GM21786 (cell line): ENCODE measurements around the gene ALKAL2.

Experiments
- ATAC-seq: cut with Tn5 transposase; IDR thresholded peaks from one replicate; pipeline ENCODE4 v1.9.1; 2021; ENCODE audit not compliant: unreplicated experiment

Gene ALKAL2

DNA sequence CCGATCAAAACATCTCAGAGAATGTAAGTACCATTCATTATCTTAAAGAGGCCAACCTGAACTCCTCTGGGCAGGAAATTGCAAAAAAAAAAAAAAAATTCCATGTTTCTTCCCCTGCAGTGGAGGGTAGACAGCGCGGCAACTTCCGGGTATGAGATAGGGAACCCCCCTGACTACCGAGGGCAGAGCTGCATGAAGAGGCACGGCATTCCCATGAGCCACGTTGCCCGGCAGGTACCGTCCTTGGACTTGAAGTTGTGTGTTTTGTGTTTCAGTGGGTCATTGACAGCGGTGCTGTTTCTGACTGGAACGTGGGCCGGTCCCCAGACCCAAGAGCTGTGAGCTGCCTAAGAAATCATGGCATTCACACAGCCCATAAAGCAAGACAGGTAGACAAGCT is 16.0 kb downstream of the ALKAL2 start:
- no peak for ATAC-seq

DNA sequence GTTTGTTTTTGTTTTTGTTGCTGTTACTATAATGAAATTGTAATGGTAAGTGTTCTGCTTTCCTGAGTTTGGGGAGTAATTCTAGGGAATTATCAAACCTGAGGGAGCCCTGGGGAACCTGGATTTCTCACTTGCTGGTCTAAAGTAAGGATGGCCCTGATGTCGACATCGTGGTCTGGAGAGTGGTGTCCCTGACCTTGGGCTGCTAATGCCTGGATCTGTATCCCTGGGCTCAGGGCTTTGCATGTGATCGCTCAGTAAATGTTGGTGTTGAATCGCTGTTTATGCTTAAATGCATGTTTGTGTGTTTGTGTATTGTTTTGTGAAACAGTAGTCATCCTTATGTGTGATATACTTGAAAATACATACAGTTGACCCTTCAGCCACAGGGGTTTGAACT is 17.0 kb downstream of the ALKAL2 start:
- ATAC-seq, result no peak

DNA sequence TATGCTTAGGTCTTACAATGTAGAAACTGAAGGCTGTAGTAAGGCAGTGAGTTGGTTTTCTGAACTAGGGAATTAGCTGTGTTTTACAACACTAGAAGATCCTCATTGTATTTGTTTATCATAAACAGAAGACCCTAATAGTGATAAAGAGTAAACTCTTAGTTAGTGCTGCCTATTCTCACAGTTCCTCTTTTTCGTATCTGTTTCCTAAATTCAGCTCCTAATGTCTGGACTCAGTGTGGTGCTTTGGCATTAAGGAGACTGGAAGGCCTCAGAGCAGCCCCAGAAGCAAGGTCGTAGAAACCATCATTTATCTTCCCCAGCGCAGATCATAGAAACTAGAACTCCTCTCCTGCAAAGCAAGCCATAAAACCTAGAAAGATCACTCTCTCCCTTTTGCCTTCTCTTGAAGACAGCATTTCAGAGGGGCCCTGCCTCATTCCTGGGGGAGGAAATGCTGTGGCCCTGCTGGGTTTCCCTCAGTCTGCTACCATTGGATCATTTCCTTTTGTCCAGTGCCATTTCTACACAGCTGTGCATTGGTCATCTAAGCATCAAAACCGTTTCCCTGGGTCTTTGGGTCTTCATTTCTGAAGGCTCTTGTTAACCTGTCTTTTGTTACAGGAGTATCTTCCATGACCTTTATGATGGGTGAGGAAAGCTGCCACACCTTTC is 18.4 kb downstream of the ALKAL2 start:
- no peak for ATAC-seq

DNA sequence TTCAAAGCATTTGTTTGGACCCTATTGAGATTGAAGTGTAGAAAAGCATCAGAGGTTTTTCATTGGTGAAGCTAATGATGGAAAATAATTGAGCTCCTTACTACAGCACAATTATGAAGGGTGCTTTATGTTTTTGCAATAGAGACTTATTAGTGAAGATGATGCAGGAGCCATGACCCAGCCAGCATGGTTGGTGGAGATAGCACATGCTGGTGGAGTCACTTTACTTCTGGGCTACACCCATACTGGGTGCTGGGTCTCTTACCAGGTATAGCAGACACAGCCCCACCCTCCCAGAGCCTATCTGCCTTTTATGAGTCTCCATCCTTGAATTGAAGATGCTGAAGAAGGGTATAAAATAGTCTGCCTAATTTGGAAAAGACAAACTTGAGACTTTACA is 19.6 kb downstream of the ALKAL2 start:
- no peak for ATAC-seq

DNA sequence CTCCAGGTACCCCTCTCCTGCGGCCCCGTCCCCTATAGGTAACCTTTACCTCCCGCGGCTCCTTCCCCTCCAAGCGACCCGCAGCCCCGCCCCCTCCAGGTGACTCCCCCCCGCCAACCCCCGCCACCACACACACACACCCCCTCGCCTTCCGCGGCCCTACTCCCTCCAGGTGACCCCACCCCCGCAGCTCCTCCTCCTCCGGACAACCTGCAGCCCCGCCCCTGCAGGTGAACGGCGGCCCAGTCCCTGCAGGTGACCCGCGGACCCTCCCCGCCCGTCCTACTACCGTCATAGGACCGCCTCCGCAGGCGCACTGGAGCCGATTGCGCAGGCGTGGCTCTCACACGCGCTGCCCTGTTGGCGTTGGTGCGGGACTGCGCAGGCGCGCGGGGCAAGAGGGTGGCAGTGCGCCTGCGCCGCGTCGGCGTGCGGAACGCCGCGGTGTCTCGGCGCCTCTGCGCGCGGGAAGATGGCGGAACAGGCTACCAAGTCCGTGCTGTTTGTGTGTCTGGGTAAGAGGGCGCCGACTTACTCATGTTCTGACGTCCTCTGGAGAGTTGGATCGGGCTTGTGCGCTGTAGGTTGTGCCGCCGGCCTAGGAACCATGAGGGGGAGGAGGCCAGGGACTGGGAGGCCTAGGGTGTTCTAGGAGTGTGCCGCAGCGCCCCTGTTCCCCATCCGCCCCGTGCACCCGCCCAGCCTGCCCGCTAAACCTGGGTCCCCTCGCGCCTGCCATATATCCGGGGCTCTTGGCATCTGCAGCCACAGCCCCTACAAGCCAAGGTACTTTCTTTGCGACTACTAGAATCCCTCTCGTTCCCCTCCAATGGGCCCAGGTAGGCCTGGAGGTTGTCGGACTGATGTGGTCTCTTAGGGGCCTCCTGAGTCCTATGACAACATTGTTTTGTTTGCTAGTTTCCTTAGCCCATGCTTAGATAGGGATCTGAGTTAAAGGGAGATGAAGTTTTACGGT is 23.1 kb downstream of the ALKAL2 start, which contains the start of gene ACP1:
ACP1 (plus strand) TSS at position 455 of the 976 bp plus-strand sequence; CDS start at position 473, 18 bp downstream.
- peak; percentile 85 for ATAC-seq

DNA sequence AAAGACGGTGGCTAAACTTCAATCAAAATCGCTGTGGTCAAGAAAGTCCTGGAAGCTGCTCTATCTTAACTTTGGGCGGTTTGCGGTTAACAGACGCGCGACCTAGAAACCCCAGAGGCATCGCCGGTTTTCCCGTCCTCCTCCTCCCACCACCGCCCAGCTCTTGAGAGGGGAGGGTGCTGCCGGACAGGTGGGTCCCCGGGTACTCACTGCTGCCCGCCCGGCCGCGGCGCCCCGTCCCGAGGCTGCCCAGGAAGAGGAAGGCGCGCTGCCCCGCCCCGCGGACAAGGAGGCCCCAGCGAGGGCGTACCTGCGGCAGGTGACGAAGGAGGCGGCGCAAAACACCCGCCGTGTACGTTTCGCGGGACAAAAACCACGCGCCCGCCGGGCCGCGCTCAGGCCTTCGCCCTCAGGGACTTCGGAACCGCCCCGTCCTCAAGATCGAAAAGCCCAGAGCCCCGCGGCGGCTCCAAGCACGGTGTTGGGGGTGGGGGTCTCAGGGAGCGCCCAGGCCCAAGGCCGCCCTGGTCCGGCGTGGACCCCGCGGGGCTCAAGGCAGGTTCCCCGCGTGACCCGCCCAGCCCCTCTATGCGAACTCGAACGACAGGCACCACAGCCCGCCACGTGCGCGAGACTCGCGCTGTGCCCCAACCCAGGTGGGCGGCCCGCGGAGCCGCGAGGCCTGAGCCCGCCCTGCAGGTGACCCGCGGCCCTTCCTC is 24.0 kb downstream of the ALKAL2 start, which contains the start of gene SH3YL1:
SH3YL1 (minus strand) TSS at position 259 of the 719 bp plus-strand sequence; CDS start at position 211, 48 bp downstream.
- ATAC-seq, result peak; percentile 21

DNA sequence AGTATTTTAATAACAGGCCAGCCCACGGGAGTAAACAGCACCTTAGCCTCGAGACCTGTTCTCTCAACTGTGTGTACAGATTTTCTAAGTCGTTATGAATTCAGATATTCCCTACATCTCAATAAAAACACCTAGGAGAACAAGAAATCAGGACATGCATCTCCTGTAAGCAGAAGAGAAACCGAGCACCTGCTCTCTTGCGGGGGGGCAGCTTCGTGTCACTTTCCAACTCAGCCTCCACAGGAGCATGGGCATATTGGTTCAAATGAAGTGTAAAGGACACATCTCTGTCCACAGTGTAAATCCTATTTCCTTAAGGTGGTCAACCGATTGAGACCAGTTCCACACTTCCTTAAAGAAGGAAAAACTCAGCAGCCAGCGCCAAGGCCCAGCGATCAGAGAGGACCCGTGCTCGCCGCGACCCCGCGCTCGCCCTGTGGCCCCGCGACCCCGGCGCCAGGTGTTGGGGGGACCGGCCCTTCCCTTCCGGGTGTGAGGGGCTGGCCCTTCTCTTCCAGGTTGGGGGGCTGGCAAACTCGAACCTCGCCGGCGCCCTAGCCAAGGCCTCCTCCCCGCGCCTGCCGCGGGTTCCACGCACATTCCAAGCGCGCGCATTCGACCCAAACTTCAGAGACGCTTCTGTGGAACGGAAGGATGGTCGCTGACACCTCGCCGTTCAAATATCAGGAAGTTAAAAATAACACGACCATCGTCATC is 24.7 kb downstream of the ALKAL2 start:
- no peak for ATAC-seq

DNA sequence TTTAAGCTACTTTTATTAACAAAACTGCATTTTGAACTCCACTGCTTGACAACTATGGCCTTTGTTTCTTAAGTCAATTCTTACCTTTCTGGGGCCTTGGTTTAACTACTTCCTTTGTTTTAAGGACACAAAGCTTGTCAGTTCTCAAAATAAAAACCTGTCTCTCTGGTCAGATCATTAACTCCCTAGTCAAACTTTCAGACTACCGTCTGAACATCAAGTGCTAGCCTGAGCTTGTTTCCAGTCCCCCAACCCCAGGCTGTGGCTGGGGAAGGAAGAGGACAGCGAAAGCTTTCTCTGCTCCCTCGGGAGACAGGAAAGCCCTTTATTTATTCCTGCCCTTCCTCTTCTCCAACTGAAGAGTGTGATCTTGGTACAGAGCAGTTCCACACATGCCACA is 25.8 kb downstream of the ALKAL2 start:
- ATAC-seq, result no peak

DNA sequence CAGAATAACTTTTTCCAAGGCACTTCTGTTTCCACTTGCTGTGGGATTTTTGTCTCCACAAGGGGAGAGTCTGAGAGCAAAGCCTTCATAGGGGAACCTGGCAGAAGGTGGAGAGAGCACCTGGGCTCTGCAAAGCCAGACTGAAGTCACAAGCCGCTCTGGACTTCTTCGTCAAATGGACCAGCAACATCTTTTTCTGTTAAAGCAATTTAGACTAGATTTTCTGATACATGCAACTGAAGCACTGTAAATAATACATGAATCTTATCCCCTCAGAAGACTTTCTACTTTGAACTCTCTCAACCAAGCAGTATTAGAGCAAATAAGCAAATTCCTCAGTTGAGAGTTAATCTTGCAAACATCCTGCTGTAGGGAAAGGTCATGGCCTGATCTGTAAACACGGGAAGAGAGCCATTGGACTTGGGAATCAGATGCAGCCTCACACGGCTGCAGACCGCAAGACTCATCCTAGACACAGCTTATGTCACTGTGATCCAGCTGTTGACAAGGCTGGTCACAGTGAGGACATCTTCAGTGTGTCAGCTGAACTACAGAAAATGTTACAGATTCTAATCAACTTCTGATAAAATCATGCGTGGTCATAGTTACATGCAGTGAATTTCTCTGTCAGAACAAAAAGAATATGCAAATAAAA is 27.3 kb downstream of the ALKAL2 start:
- ATAC-seq, result no peak

DNA sequence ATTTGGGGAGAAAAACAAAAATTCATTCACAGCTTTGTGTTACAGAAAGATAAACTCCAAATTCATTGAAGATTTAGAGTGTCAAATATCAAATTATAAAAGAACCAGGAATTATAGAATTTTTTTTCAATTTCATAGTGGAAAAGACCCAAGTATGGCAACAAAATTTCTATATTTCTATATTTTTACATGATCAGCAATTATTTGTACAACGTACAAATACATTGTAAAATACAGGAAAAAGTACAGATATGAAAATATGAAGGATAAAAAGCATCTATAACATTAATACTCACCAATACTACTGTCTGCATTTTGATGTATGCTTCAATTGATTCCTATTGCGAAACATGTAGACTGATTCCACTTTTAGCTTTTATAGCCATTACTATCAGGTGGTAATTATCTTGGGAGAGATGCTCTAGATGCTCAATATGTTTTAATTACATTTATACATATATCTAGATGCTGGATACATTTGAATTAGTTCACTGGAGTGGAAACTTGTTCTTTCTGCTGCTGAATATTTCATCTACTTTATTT is 28.0 kb downstream of the ALKAL2 start:
- ATAC-seq, result no peak

DNA sequence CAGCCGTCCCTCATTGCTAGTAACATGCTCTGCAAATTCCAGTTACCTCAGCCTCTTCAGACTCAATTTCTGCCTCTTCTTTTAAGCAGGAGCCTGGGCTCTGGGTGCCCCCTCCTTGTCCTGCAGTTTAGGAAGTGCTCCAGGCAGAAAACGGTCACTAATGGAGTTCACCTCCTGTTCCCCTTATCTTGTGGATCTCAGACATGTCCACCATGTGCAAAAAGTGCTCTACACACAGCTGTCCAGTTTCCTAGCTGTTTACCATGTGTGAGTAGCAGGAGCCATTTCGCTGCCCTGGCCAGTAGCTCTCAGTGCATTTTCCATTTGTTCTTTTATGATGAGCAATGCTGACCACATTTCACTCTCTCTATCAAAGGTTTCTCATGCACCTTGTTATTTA is 29.0 kb downstream of the ALKAL2 start:
- ATAC-seq, result no peak

DNA sequence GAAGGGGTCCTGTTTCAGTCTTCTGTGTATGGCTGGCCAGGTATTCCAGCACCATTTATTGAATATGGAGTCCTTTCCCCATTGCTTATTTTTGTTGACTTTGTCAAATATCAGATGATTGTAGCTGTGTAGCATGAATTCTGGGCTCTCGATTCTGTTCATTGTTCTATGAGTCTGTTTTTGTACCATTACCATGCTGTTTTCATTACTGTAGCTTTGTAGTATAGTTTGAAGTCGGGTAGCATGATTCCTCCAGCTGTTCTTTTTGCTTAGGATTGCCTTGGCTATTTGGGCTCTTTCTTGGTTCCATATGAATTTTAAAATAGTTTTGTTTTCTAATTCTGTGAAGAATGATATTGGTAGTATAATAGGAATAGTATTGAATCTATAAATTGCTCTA is 30.0 kb downstream of the ALKAL2 start:
- no peak for ATAC-seq

DNA sequence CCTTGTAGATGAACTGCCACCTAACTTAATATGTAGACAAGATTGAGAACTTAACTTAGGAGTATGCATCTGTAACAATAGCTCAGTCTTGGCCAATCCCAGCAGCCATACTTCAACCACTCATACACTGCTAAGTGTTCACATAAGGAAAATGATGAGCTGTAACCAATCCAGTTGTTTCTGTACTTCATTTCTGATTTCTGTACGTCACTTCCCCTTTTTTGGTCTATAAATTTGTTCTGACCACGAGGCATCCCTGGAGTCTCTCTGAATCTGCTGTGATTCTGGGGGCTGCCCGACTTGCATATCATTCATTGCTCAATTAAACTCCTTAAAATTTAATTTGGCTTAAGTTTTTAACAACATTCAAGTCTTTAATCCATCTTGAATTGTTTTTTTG is 30.5 kb downstream of the ALKAL2 start:
- ATAC-seq, result no peak

DNA sequence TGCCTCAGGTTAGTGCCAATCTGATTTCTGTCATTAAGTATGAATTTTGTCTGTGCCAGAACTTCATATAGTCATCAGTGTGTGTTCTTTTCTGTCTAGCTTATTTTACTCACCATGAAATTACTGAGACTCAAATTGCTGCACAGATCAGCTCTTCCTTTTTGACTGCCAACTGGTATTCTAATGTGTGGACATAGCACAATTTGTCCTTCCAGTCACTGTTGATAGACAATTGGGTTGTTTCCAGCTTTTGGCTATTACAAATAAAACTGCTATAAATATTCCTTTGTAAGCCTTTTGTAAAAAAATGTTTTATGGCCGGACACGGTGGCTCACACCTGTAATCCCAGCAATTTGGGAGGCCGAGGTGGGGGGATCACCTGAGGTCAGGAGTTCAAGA is 31.8 kb downstream of the ALKAL2 start:
- no peak for ATAC-seq

DNA sequence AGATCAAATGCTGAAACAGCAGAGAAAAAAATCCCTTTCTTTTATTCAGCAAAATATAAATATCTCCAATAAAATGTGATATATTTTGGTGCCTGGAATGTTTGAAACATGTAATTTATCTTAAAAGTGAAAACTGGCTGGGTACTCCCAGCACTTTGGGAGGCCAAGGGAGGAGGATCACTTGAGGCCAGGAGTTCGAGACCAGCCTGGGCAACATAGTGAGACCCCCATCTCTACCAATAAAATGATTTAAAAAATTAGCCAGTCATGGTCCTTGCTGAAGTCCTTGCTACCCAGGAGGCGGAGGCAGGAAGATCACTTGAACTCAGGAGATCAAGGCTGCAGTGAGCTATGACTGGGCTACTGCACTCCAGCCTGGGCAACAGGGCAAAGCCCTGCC is 32.7 kb downstream of the ALKAL2 start:
- no peak for ATAC-seq

DNA sequence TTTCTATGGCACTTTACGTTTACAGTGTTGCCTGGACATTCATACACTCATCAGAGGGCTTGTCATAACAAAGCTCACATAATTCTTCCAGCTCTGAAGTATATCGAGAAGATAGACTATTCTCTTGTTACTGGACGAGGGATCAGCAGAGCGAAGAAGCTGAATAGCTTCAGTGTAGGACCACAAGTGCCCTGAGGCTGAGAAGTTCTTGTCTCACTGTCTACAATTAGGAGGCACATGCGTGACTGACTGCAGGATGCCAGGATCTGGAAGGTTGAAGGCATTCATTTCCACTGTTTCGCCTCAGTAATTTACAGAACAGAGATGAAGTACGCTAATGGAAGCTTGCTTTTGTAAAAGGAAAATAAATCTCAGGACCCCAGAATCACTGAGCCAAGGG is 33.6 kb downstream of the ALKAL2 start:
- no peak for ATAC-seq

DNA sequence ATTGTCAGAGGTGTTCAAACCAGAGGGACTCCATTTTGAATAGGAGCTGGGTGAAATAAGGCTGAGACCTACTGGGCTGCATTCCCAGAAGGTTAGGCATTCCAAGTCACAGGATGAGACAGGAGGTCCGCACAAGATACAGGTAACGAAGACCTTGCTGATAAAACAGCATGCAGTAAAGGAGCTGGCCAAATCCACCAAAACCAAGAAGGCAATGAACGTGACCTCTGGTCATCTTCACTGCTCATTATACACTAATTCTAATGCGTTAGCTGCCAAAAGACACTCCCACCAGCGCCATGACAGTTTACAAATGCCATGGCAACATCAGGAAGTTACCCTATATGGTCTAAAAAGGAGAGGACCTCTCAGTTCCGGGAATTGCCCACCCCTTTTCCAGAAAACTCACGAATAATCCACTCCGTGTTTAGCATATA is 34.7 kb downstream of the ALKAL2 start:
- no peak for ATAC-seq

DNA sequence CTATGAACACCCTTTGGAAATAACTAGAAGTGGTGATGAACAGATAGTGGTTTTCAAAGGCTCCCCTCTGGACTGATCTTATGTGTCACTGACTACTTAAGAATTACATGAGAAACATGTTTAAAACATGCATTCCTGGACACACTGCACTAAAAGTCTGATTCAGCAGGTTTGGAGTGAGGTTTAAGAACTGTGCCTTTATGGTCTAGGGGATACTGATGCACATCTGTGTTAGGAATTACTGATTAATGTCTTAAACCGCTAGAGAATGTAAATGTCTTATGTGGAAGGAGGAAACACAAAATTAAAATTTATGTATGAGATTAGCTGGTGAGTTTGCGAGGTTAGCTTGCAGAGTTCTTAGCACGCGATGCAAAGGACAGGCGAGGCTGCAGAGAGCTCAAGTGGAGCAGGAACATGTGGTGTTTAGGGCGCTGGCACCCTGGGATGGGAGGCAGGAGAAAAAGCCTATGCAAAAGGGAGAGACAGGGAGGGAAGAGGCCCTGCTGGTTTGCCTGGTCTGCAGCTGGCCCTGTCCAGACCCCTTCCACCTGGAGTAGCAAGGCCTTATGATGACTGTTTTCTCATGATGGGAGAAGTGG is 35.8 kb downstream of the ALKAL2 start:
- no peak for ATAC-seq

DNA sequence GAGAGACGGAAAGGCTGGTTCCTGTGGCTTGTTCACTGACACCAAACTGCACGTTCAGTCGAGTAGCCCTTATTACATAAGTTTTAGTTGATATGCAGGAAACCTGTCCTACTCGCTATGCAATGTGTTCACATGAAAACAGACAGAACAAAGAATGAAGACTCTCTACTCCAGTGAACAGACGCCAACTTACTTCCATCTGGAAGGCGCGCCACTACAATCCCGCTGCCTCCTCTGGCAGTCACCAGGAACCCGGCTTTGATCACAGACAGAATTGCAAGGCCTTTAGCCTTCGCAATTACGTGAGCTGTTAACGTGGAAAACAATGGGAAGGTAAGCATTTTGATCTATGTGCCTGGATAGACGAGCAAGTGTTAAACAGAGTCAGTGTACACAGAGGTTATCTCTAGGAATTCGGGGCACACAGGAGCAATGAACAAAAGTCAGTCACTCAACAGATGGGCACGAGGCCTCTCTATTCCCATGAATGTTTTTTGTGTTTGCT is 38.3 kb downstream of the ALKAL2 start:
- no peak for ATAC-seq
